ENCODE data around the gene GNAS-AS1. TPM values are rescaled to one million over a fixed set of nuclear protein-coding genes. Genes with fewer than 3 reads are reported as not detected.

The GNAS-AS1 gene
- total RNA-seq = 0.35 TPM
- long read RNA-seq = 0 reads

DNA sequence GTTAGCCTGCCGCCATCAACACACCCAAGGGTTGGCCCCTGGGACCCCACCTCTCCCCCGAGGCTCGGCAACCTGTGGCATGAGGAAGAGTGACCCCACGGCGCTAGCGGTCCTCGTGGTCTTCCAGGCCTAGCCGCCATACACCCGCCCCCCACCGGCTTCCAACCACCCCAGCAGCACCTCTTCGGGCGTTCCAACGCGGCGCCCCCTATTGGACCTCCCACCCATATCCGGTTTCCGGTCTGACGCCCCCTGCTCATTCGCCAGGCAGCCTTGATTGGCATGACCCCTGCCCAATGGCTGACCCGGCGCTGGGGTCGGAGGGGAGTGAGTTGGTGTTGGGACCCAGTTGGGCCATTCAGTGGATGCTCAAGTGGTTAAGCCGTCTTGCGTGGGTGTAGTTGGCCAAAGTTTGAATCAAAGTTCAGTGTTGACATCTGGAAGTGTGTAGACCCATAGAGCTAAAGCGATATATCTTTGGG lies at the start of gene GNAS-AS1:
TSS of gene GNAS-AS1 (minus strand) at position 210 of the 482 bp plus-strand sequence.
- ATAC-seq = peak; percentile 91
- intact Hi-C loops (cut with micrococcal nuclease) = no loop called here
- DNase-seq = peak; percentile 90

DNA sequence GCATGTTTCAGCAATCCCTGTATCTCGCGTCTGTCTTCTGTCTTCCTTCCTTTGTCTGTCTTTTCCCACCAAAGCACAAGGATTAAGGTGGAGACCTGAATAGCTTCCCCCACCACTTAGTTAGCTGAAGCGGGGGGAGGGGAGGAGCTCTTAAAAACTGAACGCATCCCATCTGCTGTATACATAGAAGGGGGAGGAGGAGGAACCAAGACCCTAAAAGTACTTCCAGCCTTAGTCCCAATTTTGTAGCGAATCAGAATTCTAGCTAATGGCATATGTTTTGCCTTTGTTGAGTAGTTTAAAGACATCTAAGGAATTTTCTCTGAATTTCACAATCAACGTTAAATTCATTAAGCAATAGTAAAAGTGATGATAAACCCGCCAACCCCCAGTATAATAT lies 49.7 kb upstream of the GNAS-AS1 start:
- intact Hi-C loops (cut with micrococcal nuclease) = no loop called here
- ATAC-seq (no peak), DNase-seq (no peak)

DNA sequence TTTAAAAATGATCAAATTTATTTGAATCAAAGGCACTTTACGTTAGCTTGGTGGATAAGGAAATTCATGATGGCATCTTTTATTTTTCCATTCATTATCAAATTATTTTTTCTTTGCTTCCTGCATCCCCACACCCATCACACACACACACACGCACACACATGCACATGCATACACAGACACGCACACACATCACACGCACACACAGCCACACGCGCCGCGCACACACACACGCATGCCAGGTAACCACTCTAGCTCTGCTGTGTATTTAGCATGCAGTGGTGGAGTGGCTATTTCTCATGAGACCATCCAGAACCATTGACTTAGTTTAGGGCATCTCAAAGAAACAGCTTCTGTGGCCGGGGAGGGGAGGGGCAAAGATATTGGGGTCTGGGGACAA lies 48.8 kb upstream of the GNAS-AS1 start:
- intact Hi-C loops (cut with micrococcal nuclease) = loop anchor here (5.0 kb wide), 1 partner anchor 93 kb away; no protein-coding TSS in a partner anchor
- no peak for ATAC-seq
- no peak for DNase-seq

DNA sequence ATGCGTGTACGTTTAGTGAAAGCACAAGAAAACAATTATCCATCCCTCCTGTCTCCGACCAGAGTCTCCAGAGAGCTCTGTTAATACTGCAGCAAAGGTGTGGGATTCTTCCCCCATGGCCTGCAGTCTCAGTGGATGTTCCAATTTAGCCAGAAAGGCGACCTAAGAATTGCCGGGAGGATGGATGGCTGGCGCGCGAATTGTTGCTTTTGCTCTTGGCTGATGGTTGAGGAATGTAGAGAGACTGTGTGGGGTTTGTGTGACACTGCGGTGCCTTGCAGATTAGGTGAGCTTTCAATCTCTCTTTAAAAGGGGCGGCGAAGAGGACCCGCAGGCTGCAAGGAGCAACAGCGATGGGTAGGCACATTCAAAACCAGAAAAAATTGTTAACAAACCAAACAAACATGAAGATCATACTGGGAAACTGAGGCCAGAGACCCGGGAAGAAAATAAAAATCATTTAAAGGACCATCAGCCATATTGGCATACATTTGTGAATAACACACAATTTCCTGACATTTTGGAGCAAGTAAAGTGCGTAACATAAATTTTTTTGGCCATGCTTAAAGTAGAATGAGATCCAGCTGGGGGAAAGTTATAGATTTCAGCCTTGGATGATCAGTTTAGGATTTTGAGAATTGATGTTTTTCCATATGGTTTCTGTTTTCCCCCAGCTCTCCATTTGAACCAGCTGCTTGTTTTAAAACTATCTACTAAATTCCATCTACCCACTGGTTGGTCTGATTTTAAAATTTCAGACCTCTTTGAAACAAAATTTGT lies 48.1 kb upstream of the GNAS-AS1 start:
- intact Hi-C loops (cut with micrococcal nuclease) = loop anchor here (5.0 kb wide), 1 partner anchor 93 kb away; no protein-coding TSS in a partner anchor
- no peak for DNase-seq
- ATAC-seq = peak; percentile 15

DNA sequence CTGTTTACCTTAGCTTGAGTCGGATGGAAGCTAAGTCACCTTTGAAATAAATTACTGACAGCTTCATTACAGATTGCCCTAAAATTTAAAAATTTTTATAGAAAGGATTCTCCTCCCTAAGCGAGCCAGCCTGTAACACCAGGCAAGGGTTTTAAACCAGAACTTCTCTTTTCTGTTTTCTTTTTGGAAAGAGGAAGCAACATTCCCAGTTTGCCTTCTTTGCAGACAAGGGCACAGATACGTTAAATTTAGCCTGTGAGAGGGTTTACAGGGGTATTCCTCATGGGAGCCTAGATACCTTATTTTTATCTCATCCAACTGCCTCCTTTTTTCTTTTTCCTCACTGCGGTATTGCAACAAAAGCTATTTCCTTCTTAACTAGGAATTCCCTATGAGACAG lies 46.8 kb upstream of the GNAS-AS1 start:
- intact Hi-C loops (cut with micrococcal nuclease) = loop anchor here (5.0 kb wide), 1 partner anchor 95 kb away; no protein-coding TSS in a partner anchor
- DNase-seq = no peak
- ATAC-seq = no peak

DNA sequence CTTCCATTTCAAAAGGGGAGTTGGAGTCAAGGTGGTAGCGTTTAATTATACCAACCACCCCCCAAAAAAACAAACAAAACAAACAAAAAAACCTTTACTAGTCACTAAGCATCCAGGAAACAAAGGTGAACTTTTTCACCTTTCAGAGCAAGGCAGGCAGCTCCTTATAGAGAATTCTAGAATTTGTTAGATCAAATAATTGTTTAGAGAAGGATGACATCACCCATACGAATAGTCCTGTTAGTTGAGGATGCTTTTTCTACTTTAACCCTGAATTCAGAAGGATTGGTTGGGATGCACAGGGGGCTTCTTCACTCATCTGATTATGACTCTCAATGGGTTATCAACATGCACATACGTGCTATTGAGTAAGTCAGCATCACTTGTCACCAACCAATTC lies 46.1 kb upstream of the GNAS-AS1 start:
- ATAC-seq = no peak
- intact Hi-C loops (cut with micrococcal nuclease) = loop anchor here (5.0 kb wide), 1 partner anchor 95 kb away; no protein-coding TSS in a partner anchor
- DNase-seq = no peak

DNA sequence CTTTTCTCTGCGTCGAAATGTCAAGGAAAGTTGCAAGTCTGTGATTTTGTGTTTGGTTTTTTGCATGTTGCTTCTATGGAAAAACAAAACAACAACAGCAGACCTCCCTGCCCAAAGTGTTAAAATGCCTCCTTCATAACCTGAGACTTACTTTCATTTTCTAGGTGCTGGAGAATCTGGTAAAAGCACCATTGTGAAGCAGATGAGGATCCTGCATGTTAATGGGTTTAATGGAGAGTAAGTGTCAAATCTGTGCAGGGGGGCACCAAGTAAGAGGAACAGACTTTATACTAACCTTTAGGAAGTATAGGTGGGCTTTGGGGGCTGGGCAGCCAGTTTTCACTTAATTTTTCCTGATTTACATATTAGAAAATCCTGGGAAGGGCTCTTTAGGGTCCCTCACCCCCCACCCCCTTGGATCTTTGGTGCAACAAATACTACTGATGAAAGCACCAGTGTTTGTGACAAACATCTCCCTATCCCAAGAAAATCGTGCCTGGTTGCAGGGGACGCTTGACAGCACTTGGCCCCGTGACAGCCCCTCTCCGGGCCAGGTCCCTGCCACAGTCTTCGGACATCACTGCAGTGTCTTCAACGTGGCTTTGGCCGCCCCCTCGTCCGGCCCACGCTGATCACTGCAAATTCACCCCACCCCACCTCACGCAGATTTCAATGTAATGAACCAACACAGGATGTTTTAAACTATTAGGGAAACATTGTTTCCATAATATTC lies 44.9 kb upstream of the GNAS-AS1 start:
- ATAC-seq = no peak
- DNase-seq = peak; percentile 47
- intact Hi-C loops (cut with micrococcal nuclease) = loop anchor here (5.0 kb wide), 1 partner anchor 97 kb away; no protein-coding TSS in a partner anchor

DNA sequence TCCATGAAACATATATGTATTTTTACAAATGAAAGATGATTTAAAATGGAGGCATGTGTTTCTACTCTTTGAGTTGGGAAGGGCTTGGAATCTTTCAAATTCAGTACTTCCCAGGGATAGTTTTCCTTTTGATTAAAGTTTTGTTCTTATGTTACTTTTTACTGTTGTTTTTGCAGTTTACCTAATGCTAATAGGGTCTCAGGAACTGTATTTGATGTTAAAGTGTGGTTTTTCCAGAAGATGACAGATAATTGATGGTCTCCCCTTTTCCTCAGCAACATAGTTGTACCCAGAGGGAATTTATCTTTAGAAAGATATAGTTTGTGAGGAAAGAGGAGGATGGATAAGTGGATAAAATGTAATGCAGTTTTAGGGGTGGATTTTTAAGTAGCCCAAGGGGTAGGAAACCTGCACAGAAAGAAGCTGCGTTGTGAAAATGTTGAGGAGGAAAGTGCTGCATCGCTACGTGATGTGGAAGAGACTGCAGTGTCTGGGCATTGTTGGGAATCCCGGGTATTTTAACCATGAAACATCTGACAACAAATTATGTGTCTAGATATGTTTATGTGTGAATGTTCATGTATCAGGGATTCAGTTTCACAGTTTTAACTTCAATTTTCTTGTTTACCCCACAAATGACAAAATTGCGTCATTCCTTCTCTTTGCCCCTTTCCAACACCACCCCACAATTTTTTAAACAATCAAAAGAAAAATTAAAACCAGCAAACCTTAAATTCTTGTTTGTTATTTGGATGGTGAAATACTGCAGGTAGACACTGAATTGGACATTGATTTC lies 44.1 kb upstream of the GNAS-AS1 start:
- no peak for DNase-seq
- intact Hi-C loops (cut with micrococcal nuclease) = loop anchor here (5.0 kb wide), 1 partner anchor 97 kb away; no protein-coding TSS in a partner anchor
- ATAC-seq = no peak

DNA sequence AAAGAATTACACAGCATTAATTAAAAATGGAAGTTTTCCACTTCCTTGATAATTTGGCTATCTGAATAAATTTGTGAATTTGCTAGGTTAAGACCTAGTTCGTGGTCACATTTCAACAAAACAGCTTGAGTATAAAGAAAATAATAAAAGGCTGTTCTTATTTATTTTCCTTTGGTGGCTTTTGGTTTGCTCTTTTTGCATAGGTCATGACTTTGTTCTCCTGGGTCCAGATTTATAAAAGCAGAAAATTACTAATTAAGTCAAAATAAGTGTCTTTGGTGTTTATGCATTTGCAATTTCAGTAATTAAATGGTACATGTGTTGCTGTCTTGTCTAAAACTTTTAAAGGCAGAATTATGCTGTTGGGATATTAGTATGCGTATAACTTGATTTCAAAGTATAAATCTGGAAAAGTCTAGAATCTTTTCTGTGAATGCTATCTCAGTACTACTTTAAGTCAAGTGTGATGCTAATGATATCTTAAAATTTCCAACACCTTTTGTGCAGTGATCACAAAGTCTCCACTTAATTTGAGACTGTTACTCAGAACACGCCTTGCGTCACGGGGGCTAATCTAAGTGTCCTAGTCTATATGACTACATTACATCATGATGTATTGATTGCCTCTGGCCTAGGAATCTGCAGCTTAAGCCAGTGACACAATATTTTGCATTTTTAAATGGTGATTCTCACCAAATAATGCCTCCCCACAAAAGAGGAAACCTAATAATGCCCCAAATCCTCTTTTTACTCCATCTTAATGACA lies 42.8 kb upstream of the GNAS-AS1 start:
- ATAC-seq (no peak), DNase-seq (no peak)
- intact Hi-C loops (cut with micrococcal nuclease) = no loop called here

DNA sequence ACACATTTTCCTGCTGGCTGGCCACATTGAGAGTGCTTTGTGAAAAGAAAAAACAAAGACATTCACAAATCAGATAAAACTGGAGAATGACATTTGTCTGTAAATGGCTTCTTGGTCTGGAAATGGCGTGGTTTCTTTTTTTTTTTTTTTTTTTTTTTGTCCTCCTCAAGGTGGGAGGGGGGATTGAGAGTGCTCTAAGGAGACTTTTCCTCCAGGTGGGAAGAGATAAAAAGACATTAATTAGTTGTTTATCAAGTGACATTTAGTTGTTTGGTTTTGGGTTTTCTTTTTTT lies 42.2 kb upstream of the GNAS-AS1 start:
- ATAC-seq (no peak), DNase-seq (no peak)
- intact Hi-C loops (cut with micrococcal nuclease) = no loop called here

DNA sequence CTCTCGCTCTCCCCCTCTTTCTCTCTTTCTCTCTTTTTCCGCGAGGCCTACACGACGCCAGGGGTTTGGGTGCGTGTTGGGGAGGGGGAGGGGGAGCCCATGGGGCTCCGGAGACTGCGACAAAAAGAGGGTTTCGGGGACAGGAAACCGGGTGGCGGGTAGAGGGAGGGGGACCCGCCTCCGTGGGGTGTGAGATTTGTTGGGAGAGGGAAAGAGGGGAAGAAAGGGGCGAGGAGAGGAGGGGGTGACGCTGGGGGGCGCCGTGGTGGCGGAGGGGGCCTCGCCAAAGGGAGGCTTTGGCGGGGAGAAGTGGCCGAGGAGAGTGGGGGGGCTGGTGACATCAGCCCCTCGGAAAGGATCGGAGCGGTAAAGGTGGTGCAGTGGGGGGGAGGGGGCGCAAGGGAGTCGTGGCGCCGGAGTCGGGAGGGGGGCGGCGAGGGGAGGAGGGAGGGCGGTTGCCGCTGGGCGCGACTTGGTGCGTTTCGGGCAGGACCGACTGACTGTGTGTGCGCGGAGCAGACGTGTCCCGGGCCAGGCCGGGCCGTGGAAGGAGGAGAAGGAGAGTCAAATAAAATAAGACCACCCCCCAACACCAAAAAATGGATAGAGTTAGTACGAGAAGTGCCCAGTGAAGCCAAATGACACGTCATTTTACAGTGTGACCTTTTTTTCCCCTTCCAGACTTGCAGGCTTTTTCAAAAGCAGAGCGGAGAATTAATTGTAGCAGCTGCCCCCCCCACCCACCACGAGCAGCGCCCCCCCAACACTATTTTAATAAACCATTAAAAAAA lies 41.6 kb upstream of the GNAS-AS1 start:
- DNase-seq = peak; percentile 86
- intact Hi-C loops (cut with micrococcal nuclease) = no loop called here
- peak; percentile 44 for ATAC-seq

DNA sequence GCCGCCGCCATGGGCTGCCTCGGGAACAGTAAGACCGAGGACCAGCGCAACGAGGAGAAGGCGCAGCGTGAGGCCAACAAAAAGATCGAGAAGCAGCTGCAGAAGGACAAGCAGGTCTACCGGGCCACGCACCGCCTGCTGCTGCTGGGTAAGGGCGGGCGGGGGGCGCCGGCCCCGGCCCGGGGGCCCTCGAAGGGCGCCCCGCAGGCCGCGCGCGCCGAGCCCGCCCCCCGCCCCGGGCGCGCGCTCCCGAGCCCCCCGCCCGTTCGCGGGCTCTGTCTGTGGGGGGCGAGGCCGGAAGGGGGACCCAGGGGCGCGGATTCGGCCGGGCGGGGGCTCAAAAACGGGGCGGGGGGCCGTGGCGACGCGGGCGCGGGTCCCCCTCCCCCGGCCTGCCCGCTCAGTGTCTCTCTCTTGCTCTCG lies 41.0 kb upstream of the GNAS-AS1 start:
- DNase-seq (no peak), ATAC-seq (peak; percentile 12)
- intact Hi-C loops (cut with micrococcal nuclease) = no loop called here

DNA sequence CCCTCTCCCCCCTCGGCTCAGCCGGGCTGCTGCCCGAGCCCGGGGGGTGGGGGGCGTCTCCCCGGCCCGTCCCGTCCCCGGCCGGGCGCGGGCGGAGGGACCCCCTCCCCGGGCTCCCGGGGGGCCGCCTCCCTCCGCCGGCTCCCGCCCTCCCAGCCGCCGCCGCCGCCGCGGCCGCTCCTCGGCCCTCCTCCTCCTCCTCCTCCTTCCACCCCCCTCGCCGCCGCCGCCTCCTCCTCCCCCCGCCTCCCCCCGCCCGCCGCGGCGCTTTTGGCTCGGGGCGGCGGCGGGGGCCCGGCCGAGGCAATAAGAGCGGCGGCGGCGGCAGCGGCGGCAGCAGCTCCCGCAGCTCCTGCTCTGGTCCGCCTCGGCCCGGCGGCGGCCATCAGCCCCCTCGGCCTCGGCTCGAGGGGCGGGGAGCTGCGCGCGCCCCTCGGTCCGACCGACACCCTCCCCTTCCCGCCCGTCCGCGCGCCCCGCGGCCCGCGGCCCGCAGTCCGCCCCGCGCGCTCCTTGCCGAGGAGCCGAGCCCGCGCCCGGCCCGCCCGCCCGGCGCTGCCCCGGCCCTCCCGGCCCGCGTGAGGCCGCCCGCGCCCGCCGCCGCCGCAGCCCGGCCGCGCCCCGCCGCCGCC lies 40.5 kb upstream of the GNAS-AS1 start:
- ATAC-seq (peak; percentile 66), DNase-seq (peak; percentile 88)
- intact Hi-C loops (cut with micrococcal nuclease) = no loop called here

DNA sequence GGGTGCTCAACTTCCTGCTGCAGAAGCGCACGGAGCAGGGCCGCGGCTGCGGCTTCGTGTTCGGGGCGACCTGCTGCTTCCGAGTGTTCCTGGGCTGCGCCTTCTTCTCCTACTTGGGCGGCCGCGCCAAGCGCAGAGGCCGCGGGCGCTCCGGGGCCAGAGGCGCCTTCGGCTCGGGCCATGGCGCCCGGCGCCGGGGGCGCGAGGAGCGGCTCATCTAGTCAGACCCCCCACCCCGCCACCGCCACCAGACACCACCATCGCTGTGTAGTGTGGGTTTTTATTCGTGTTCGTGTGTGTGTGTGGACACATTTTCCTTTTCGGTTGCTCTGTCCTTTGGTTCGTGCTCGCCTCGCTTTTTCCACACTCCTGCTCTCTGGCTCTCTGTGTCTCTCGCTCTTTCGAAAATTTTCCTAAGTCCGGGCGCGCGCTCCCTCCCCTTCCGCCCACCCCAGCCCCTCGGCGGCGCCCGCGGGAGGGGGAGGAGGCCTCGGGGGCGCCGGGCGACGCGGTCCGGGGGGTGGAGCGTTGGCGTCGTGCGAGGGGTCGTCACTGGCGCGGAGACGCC lies 39.9 kb upstream of the GNAS-AS1 start:
- intact Hi-C loops (cut with micrococcal nuclease) = no loop called here
- ATAC-seq (peak; percentile 74), DNase-seq (peak; percentile 90)

DNA sequence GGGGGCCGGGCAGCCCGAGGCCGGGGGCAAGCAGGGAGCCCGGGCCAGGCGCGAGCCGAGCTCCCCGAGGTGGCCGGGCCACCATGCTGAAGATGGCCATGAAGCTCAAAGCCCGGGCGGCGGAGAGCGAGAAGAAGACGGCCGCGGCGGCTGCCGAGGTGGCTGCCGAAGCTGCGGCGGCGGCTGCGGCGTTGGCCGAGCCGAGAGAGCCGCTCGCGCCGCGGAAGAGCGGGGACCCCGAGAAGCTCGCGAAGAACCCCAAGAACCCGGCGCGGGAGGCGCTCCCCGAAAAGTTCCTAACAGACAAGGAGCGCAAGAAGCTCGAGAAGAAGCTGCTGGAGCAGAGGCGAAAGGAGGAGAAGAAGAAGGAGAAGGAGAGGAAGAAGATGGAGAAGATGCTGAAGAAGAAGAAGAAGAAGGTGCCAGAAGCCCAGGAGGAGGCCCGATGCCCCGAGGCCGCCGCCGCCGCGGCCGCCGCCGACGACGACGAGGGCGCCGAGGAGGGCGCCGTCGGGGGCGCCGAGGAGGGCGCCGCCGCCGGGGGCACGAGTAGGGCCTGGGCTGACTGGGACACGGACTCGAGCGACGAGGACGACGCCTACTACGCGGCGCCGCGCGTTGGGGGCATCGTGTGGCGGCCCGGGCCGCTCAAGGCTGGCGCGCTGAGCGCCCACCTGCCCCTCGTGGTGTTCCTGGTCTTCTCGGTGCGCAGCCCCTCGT lies 39.3 kb upstream of the GNAS-AS1 start:
- DNase-seq (peak; percentile 40), ATAC-seq (peak; percentile 1)
- intact Hi-C loops (cut with micrococcal nuclease) = no loop called here

DNA sequence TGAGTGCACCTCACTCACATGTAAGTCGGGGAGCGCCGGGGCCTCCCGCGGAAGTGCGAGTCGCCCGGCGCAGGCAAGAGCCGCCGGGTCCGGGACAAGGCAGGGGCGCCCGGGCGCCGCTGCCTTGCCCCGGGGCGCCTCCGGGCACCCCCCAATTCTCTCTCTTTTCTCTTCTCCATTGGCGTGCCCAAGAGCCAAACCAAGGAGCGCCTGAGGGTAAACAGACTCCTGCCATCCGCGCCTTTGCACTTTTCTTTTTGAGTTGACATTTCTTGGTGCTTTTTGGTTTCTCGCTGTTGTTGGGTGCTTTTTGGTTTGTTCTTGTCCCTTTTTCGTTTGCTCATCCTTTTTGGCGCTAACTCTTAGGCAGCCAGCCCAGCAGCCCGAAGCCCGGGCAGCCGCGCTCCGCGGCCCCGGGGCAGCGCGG lies 38.6 kb upstream of the GNAS-AS1 start:
- no peak for ATAC-seq
- no peak for DNase-seq
- intact Hi-C loops (cut with micrococcal nuclease) = no loop called here
